Stimulated activated CD4-positive, alpha-beta T cell treated with anti-CD3 and anti-CD28 coated beads, Interleukin-12 subunit alpha, Interleukin-12 subunit beta, amount 100 ng/mL, for 24 hours (primary cell): ENCODE data around the gene SAMD5.

Experiments used
- DNase-seq, 2 experiments: peaks; one replicate each; pipeline ENCODE4 v3.0.0-alpha.2; 2020; ENCODE audit warnings: low read depth in 2 of 2

Gene SAMD5

GRCh38 chr6:147618927-147619326 lies 110.4 kb downstream of the SAMD5 start:
- no peak for DNase-seq
